Hepatocyte (in vitro differentiated cells): ENCODE data around the gene NLRP7.

Experiments used
- CTCF ChIP-seq: fragments of 200-600 bp; sonication (generic); IDR thresholded peaks from 2 replicates; pipeline ENCODE4 v1.5.1; 2016; ENCODE audit warnings: antibody characterized with exemption, mild to moderate bottlenecking; ENCODE audit not compliant: poor library complexity
- EZH2phosphoT487 ChIP-seq: fragments of 200-600 bp; sonication (generic); IDR thresholded peaks from one replicate; pipeline ENCODE4 v1.6.1; 2018; ENCODE audit warnings: antibody characterized with exemption, mild to moderate bottlenecking, low read depth, moderate library complexity; ENCODE audit not compliant: unreplicated experiment, severe bottlenecking

- TF ChIP-seq CTCF (no peak), EZH2phosphoT487 (no peak)
These were observed 5.4 kb upstream of the NLRP7 start for GRCh38 chr19:54952591-54953344.
